Epithelial cell of proximal tubule (primary cell): ENCODE measurements around the gene FRMD4B. TPM values are rescaled to one million over a fixed set of nuclear protein-coding genes. Genes with fewer than 3 reads are reported as not detected.

Source experiments
- DNase-seq: peaks from one replicate; pipeline ENCODE4 v3.0.0-alpha.2; 2011; ENCODE audit warnings: low read depth
- H3K4me3 ChIP-seq: 2 replicates; pipeline ENCODE4 v1.5.1; 2011; ENCODE audit warnings: low read depth, mild to moderate bottlenecking, low read length
- CTCF ChIP-seq: conservative IDR thresholded peaks from 2 replicates; pipeline ENCODE4 v1.5.1; 2012; ENCODE audit warnings: low read depth, mild to moderate bottlenecking, low read length
- total RNA-seq: library from RNA; depleted of rRNA; stranded (reverse); fragments of >200 nt; gene quantifications from 2 replicates; pipeline ENCODE4 v1.2.3, GENCODE V29; 2015

FRMD4B gene
- total RNA-seq, 1 donor from 2014 or later = 21.7 TPM

GRCh38 chr3:69142797-69143454 is 243.0 kb downstream of the FRMD4B start:
- DNase-seq = no peak
- no peak for TF ChIP-seq CTCF
- no peak overlapping the region for H3K4me3 ChIP-seq

- no peak for DNase-seq
- no peak for TF ChIP-seq CTCF
- no peak overlapping the region for H3K4me3 ChIP-seq
Observed at GRCh38 chr3:69142090-69142489, 243.8 kb downstream of the FRMD4B start.

- TF ChIP-seq CTCF = no peak
- no peak overlapping the region for H3K4me3 ChIP-seq
- no peak for DNase-seq
Observed at GRCh38 chr3:69141313-69141712, 244.6 kb downstream of the FRMD4B start.

- TF ChIP-seq CTCF = no peak
- DNase-seq = no peak
- no peak overlapping the region for H3K4me3 ChIP-seq
Observed at GRCh38 chr3:69137412-69137811, 248.5 kb downstream of the FRMD4B start.

- H3K4me3 ChIP-seq = no peak overlapping the region
- TF ChIP-seq CTCF = no peak
- no peak for DNase-seq
Observed at GRCh38 chr3:69137005-69137404, 248.9 kb downstream of the FRMD4B start.

- DNase-seq = no peak
Observed at GRCh38 chr3:69130689-69131088, 255.2 kb downstream of the FRMD4B start.

More at GRCh38 chr3:69130689-69131088, 255.2 kb downstream of the FRMD4B start:
- no peak for TF ChIP-seq CTCF
- no peak overlapping the region for H3K4me3 ChIP-seq
